ENCODE measurements around the gene COL4A1. TPM values are rescaled to one million over a fixed set of nuclear protein-coding genes. Genes with fewer than 3 reads are reported as not detected.

The COL4A1 gene
- total and polyA plus RNA-seq, 12 donors: 83.3 to 342 (median 147) TPM

DNA sequence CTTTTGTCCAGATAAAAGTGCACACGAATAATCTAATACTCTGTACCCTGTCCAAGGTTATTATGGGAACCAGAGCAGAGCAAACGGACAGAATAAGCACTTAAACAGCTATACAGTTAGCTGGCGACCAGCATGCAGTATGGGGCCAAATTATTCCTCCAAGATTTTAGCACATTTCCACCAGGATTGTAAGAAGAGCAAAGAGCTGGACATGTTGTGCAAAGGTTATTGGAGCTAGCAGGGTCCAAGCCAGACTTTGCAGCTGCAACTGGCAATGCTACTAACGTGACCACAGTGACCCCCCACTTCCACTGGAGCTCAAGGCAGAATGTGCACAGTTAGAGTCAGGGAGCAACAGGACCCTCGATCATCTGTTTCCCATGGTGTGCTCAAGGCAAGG, 89.9 kb downstream of the COL4A1 start:
- Histone ChIP-seq H3K27me3 (no peaks in the 10 kb centered on the region), H3K9me3 (no peaks in the 10 kb centered on the region), H3K4me3 (peak overlapping the region in 1 of 10 donors; percentile 3), H3K36me3 (peaks cover 0 to 31% (median 12%) of the 10 kb centered on the region in 9 donors), H3K4me1 (peaks cover 8 to 85% (median 66%) of the 10 kb centered on the region in 9 donors), H3K27ac (peak overlapping the region in 8 of 10 donors; percentile 28 to 81 (median 56))
- TF ChIP-seq CTCF (IDR thresholded peaks at IDR 0.05): no peak
- peak in 2 of 8 donors; percentile 18 to 19 for ATAC-seq
- no peak for DNase-seq
- 22 to 23% methylated on average over 5 of the region's 5 CpGs for WGBS, 2 donors
- intact Hi-C loops (cut with DNase I): no loop called here

GRCh38 chr13:110216398-110217041, 90.4 kb downstream of the COL4A1 start:
- ATAC-seq (peak; percentile 54 to 78 (median 65)), DNase-seq (peak in 1 of 2 donors; percentile 52)
- no peak for TF ChIP-seq CTCF (IDR thresholded peaks at IDR 0.05)
- no peaks in the 10 kb centered on the region for H3K27me3 ChIP-seq
- no peaks in the 10 kb centered on the region for H3K9me3 ChIP-seq
- H3K4me1 ChIP-seq: peaks cover 8 to 79% (median 61%) of the 10 kb centered on the region in 9 donors
- intact Hi-C loops (cut with DNase I): no loop called here
- H3K4me3 ChIP-seq: peak overlapping the region in 1 of 10 donors; percentile 3
- peak overlapping the region; percentile 8 to 81 (median 52) for H3K27ac ChIP-seq
- 19 to 20% methylated on average over 10 of the region's 10 CpGs for WGBS, 2 donors
- H3K36me3 ChIP-seq: peaks cover 0 to 36% (median 13%) of the 10 kb centered on the region in 9 donors

DNA sequence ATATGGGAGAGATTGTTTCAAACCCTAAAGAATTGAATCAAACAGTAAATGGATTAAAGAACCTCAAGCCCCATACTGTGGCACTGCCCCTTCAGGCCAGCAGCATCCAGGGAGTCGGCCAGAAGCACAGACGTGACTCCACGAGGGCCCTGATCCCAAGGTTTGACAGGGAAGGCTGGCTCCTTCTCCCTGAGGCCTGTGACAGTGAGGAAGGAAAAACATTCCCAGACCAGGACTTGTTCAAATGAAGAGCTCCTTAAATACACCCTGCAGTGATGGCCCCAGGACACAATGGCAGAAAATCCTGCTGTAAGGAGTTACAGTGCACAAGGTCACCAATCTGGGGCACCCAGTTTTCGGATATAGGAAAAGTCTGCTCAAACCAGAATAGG, 91.0 kb downstream of the COL4A1 start:
- no peak for DNase-seq
- H3K9me3 ChIP-seq: no peaks in the 10 kb centered on the region
- peaks cover 0 to 42% (median 17%) of the 10 kb centered on the region in 9 donors for H3K36me3 ChIP-seq
- intact Hi-C loops (cut with DNase I): no loop called here
- H3K4me1 ChIP-seq: peaks cover 8 to 74% (median 55%) of the 10 kb centered on the region in 9 donors
- no peak for TF ChIP-seq CTCF (IDR thresholded peaks at IDR 0.05)
- peak in 7 of 8 donors; percentile 2 to 38 (median 13) for ATAC-seq
- 31 to 42% methylated on average over 4 of the region's 4 CpGs for WGBS, 2 donors
- H3K27me3 ChIP-seq: no peaks in the 10 kb centered on the region
- H3K27ac ChIP-seq: peak overlapping the region; percentile 8 to 81 (median 52)
- no peak overlapping the region for H3K4me3 ChIP-seq

GRCh38 chr13:110215606-110216005, 91.4 kb downstream of the COL4A1 start:
- H3K27ac ChIP-seq: peak overlapping the region in 9 of 10 donors; percentile 28 to 81 (median 53)
- no peak overlapping the region for H3K4me3 ChIP-seq
- DNase-seq: no peak
- no peaks in the 10 kb centered on the region for H3K9me3 ChIP-seq
- 42 to 58% methylated on average over 7 of the region's 7 CpGs for WGBS, 2 donors
- intact Hi-C loops (cut with DNase I): no loop called here
- ATAC-seq: peak in 4 of 8 donors; percentile 1 to 6 (median 2)
- H3K27me3 ChIP-seq: no peaks in the 10 kb centered on the region
- H3K4me1 ChIP-seq: peaks cover 7 to 70% (median 51%) of the 10 kb centered on the region in 9 donors
- H3K36me3 ChIP-seq: peaks cover 0 to 46% (median 20%) of the 10 kb centered on the region in 9 donors
- no peak for TF ChIP-seq CTCF (IDR thresholded peaks at IDR 0.05)
